ENCODE results near the gene SMIM10. TPM values are rescaled to one million over a fixed set of nuclear protein-coding genes. Genes with fewer than 3 reads are reported as not detected.

SMIM10 gene
- total and polyA plus RNA-seq, 2 of the 4 experiments (the other 2 are of a cell fraction): 2.3 to 6.0 TPM

- intact Hi-C loops (cut with micrococcal nuclease) (loop anchor here (5.0 kb wide), 2 partner anchors 206 to 516 kb away; no protein-coding TSS in a partner anchor), dilution Hi-C loops (cut with HindIII; ENCODE audit: low sequenced_read_pairs, unreplicated experiment) (no loop called here), in situ Hi-C loops (cut with MboI; ENCODE audit: low sequenced_read_pairs) (no loop called here)
- H3K36me3 ChIP-seq (ENCODE audit: control insufficient read depth, insufficient read depth, low read length): no peaks in the 10 kb centered on the region
- peaks cover 5% of the 10 kb centered on the region for H3K4me1 ChIP-seq (ENCODE audit: control insufficient read depth, insufficient read depth, low read length)
- ATAC-seq (ENCODE audit: low read depth) (no peak), DNase-seq (no peak)
- H3K4me3 ChIP-seq (ENCODE audit: insufficient read depth, low read depth, low read length): no peak overlapping the region
- H2AFZ ChIP-seq (replicated peaks; ENCODE audit: low read length, poor library complexity): no peak overlapping the region
- no peak overlapping the region for H3K27ac ChIP-seq (ENCODE audit: insufficient read depth, low read length)
- H3K23ac ChIP-seq (ENCODE audit: low read depth, low read length): no peak overlapping the region
- POLR2A ChIA-PET (ENCODE audit: unreplicated experiment): no interaction called here
- peaks cover 4% of the 10 kb centered on the region for H3K9me1 ChIP-seq (ENCODE audit: insufficient read depth, low read length)
- no peak overlapping the region for H4K8ac ChIP-seq (ENCODE audit: low read depth in 2 of 2, low read length in 2 of 2)
- no peaks in the 10 kb centered on the region for H4K20me1 ChIP-seq (ENCODE audit: insufficient read depth, low read length)
- no peaks in the 10 kb centered on the region for H3K27me3 ChIP-seq (ENCODE audit: control insufficient read depth, insufficient read depth, low read length)
- no peak overlapping the region for H3K56ac ChIP-seq (ENCODE audit: extremely low read depth, insufficient read depth, low read length)
- H4K91ac ChIP-seq (ENCODE audit: insufficient read depth, low read depth, low read length): 0 out of 2 replicates have a peak overlapping the region, but pooled peaks have one; percentile 15
- no CpG with 5 or more reads among the region's 4 CpGs for WGBS, 2 experiments (ENCODE audit: extremely low coverage in 2 of 2, insufficient read length in 1 of 2)
- H3K9me3 ChIP-seq (ENCODE audit: control insufficient read depth, insufficient read depth, low read length): no peaks in the 10 kb centered on the region
- H2BK120ac ChIP-seq (ENCODE audit: low read depth, low read length): no peak overlapping the region
- no peak overlapping the region for H2AK5ac ChIP-seq (ENCODE audit: low read depth, low read length)
- no peak overlapping the region for H3K14ac ChIP-seq (replicated peaks; ENCODE audit: low read depth, low read length)
- no peak overlapping the region for H3K4ac ChIP-seq (ENCODE audit: low read depth, low read length)
- H3K4me2 ChIP-seq (ENCODE audit: low read depth, low read length): no peak overlapping the region
- no peak overlapping the region for H3K9ac ChIP-seq (ENCODE audit: low read depth, low read length)
- H2AK9ac ChIP-seq (replicated peaks; ENCODE audit: low read depth, low read length, poor library complexity): no peak overlapping the region
- 0 out of 4 replicates have a peak, but pooled peaks cover 0 to 6% of the 10 kb centered on the region in 2 experiments for H3K79me1 ChIP-seq (ENCODE audit: low read depth in 1 of 2, low read length in 2 of 2)
- H4K5ac ChIP-seq (ENCODE audit: low read depth, low read length): no peak overlapping the region
- no peak overlapping the region for H2BK15ac ChIP-seq (ENCODE audit: low read depth, low read length)
- no peak overlapping the region for H3K18ac ChIP-seq (ENCODE audit: low read depth, low read length)
- BruUV-seq (replicated peaks): no TSS peak
- TF ChIP-seq NFE2L2 (IDR thresholded peaks at IDR 0.05; ENCODE audit: low read depth, low read length): no peak
- no peak for TF ChIP-seq BHLHE40 (IDR thresholded peaks at IDR 0.05; ENCODE audit: low read depth, low read length)
- no peak for TF ChIP-seq SMC3 (IDR thresholded peaks at IDR 0.05; ENCODE audit: low read depth, low read length)
- TF ChIP-seq CEBPB (IDR thresholded peaks at IDR 0.05; ENCODE audit: low read depth, low read length): no peak
- H2BK5ac ChIP-seq (ENCODE audit: low read depth, low read length, poor library complexity, severe bottlenecking): no peak overlapping the region
- CTCF ChIA-PET: no interaction called here
- no peak overlapping the region for H2BK20ac ChIP-seq (ENCODE audit: low read depth, low read length)
Measured at GRCh38 chrX:134998246-134998645, 7.5 kb downstream of the SMIM10 start.

Data from IMR-90 (cell line).